HEK293 (cell line): ENCODE results near the gene MICU2.

Experiments
- CTCF ChIA-PET: fragments of 350-600 bp; formaldehyde crosslinking; extraction: SDS; loops from one replicate; lab custom pipeline; 2021; ENCODE audit warnings: antibody characterized with exemption; lab: Yijun Ruan, JAX
- POLR2A ChIA-PET: fragments of 300-600 bp; formaldehyde crosslinking; extraction: SDS; loops from one replicate; lab custom pipeline; 2020; ENCODE audit warnings: antibody characterized with exemption, inconsistent platforms; lab: Yijun Ruan, JAX
- H3K27ac ChIP-seq: fragments of 200-500 bp; sonication (Bioruptor generic); 2 replicates; pipeline ENCODE4 v1.5.1; 2014; ENCODE audit warnings: low read depth, low read length, control low read depth, inconsistent platforms; ENCODE audit errors: extremely low read depth
- H3K36me3 ChIP-seq, 2 experiments: fragments of 200-500 bp in 1 of 2; sonication (Bioruptor generic) in 1 of 2; 1 replicate in 1 of 2; 2 replicates in 1 of 2; pipeline ENCODE4 v1.5.1; 2014 to 2017; ENCODE audit warnings: inconsistent platforms in 2 of 2, low read length in 2 of 2; ENCODE audit not compliant: control insufficient read depth in 2 of 2, insufficient read depth in 1 of 2
- H3K4me1 ChIP-seq: fragments of 200-500 bp; sonication (Bioruptor generic); 2 replicates; pipeline ENCODE4 v1.5.1; 2014; ENCODE audit warnings: mild to moderate bottlenecking, low read length, inconsistent platforms; ENCODE audit not compliant: control insufficient read depth, insufficient read depth
- H3K4me3 ChIP-seq: 2 replicates; pipeline ENCODE4 v1.5.1; 2011; ENCODE audit warnings: low read depth, mild to moderate bottlenecking, control low read depth, low read length, moderate library complexity
- H3K9me3 ChIP-seq: fragments of 200-500 bp; sonication (Bioruptor generic); 2 replicates; pipeline ENCODE4 v1.5.1; 2014; ENCODE audit warnings: low read depth, low read length, inconsistent platforms; ENCODE audit not compliant: control insufficient read depth, insufficient read depth
- KLF1 ChIP-seq: fragments of 450-650 bp; formaldehyde crosslinking; IDR thresholded peaks from 2 replicates; pipeline ENCODE4 v1.5.1; 2016; ENCODE audit warnings: missing biosample characterization, missing genetic modification characterization
- KLF16 ChIP-seq: fragments of 450-650 bp; formaldehyde crosslinking; IDR thresholded peaks from 2 replicates; pipeline ENCODE4 v1.5.1; 2017; ENCODE audit warnings: missing biosample characterization, missing genetic modification characterization
- MEIS1 ChIP-seq: sonication (generic); formaldehyde crosslinking; IDR thresholded peaks from 2 replicates; pipeline ENCODE4 v1.8.1; 2022; ENCODE audit warnings: missing genetic modification reagents, mild to moderate bottlenecking, borderline replicate concordance
- MZF1 ChIP-seq: fragments of 450-650 bp; formaldehyde crosslinking; IDR thresholded peaks from 2 replicates; pipeline ENCODE4 v1.5.1; 2017; ENCODE audit warnings: missing biosample characterization, missing genetic modification characterization, borderline replicate concordance
- SETDB1 ChIP-seq: IDR thresholded peaks from one replicate; pipeline ENCODE4 v1.6.1; 2017; ENCODE audit warnings: mild to moderate bottlenecking, low read length, moderate library complexity, mixed read lengths; ENCODE audit not compliant: insufficient read length
- YY1 ChIP-seq: fragments of 450-650 bp; formaldehyde crosslinking; IDR thresholded peaks from 2 replicates; pipeline ENCODE4 v1.5.1; 2018; ENCODE audit warnings: missing biosample characterization, missing genetic modification characterization
- ZBTB1 ChIP-seq: fragments of 450-650 bp; formaldehyde crosslinking; IDR thresholded peaks from 2 replicates; pipeline ENCODE4 v1.5.1; 2016; ENCODE audit warnings: missing biosample characterization, missing genetic modification characterization
- ZBTB20 ChIP-seq: fragments of 450-650 bp; formaldehyde crosslinking; IDR thresholded peaks from 2 replicates; pipeline ENCODE4 v1.5.1; 2016; ENCODE audit warnings: missing biosample characterization, missing genetic modification characterization
- ZBTB7A ChIP-seq: fragments of 450-650 bp; formaldehyde crosslinking; IDR thresholded peaks from 2 replicates; pipeline ENCODE4 v1.5.1; 2016; ENCODE audit warnings: low read depth, missing biosample characterization, missing genetic modification characterization
- ZNF175 ChIP-seq: fragments of 450-650 bp; formaldehyde crosslinking; IDR thresholded peaks from 2 replicates; pipeline ENCODE4 v1.5.1; 2016; ENCODE audit warnings: missing biosample characterization, missing genetic modification characterization
- ZNF211 ChIP-seq: fragments of 450-650 bp; formaldehyde crosslinking; IDR thresholded peaks from 2 replicates; pipeline ENCODE4 v1.5.1; 2016; ENCODE audit warnings: low read depth, missing biosample characterization, missing genetic modification characterization
- ZNF266 ChIP-seq: fragments of 450-650 bp; formaldehyde crosslinking; IDR thresholded peaks from 2 replicates; pipeline ENCODE4 v1.5.1; 2016; ENCODE audit warnings: missing biosample characterization, missing genetic modification characterization, low read depth
- ZNF404 ChIP-seq: fragments of 450-650 bp; formaldehyde crosslinking; IDR thresholded peaks from 2 replicates; pipeline ENCODE4 v1.5.1; 2017; ENCODE audit warnings: missing biosample characterization, missing genetic modification characterization
- ZNF501 ChIP-seq: fragments of 450-650 bp; formaldehyde crosslinking; IDR thresholded peaks from 2 replicates; pipeline ENCODE4 v1.5.1; 2016; ENCODE audit warnings: missing biosample characterization, missing genetic modification characterization
- ZNF521 ChIP-seq: fragments of 450-650 bp; formaldehyde crosslinking; IDR thresholded peaks from 2 replicates; pipeline ENCODE4 v1.5.1; 2017; ENCODE audit warnings: missing biosample characterization, mild to moderate bottlenecking, missing genetic modification characterization
- ZNF544 ChIP-seq: fragments of 450-650 bp; formaldehyde crosslinking; IDR thresholded peaks from 2 replicates; pipeline ENCODE4 v1.5.0; 2017; ENCODE audit warnings: missing biosample characterization, missing genetic modification characterization
- ZNF571 ChIP-seq: fragments of 450-650 bp; formaldehyde crosslinking; IDR thresholded peaks from 2 replicates; pipeline ENCODE4 v1.5.0; 2017; ENCODE audit warnings: missing biosample characterization, missing genetic modification characterization
- ZNF624 ChIP-seq: fragments of 450-650 bp; formaldehyde crosslinking; IDR thresholded peaks from 2 replicates; pipeline ENCODE4 v1.5.1; 2017; ENCODE audit warnings: missing biosample characterization, missing genetic modification characterization
- ZNF626 ChIP-seq: fragments of 450-650 bp; sonication (Bioruptor Pico); formaldehyde crosslinking; IDR thresholded peaks from 2 replicates; pipeline ENCODE4 v1.5.1; 2018; ENCODE audit warnings: missing biosample characterization, missing genetic modification characterization, inconsistent platforms
- ZNF677 ChIP-seq: fragments of 450-650 bp; IDR thresholded peaks from 2 replicates; pipeline ENCODE4 v1.5.0; 2018; ENCODE audit warnings: missing biosample characterization, mild to moderate bottlenecking, missing genetic modification characterization, moderate library complexity
- ZNF768 ChIP-seq: fragments of 450-650 bp; formaldehyde crosslinking; IDR thresholded peaks from 2 replicates; pipeline ENCODE4 v1.5.1; 2018; ENCODE audit warnings: missing biosample characterization, mild to moderate bottlenecking, missing genetic modification characterization
- TF ChIP-seq, protein P1 (sequence below): fragments of 450-650 bp; formaldehyde crosslinking; IDR thresholded peaks from 2 replicates; pipeline ENCODE4 v1.5.1; 2017; ENCODE audit warnings: missing biosample characterization, missing genetic modification characterization
- TF ChIP-seq, protein P2 (sequence below): fragments of 450-650 bp; formaldehyde crosslinking; IDR thresholded peaks from 2 replicates; pipeline ENCODE4 v1.5.1; 2016; ENCODE audit warnings: missing biosample characterization, missing genetic modification characterization
- TF ChIP-seq, protein P3 (sequence below): fragments of 450-650 bp; formaldehyde crosslinking; IDR thresholded peaks from 2 replicates; pipeline ENCODE4 v1.5.1; 2016; ENCODE audit warnings: missing biosample characterization, missing genetic modification characterization, borderline replicate concordance
- TF ChIP-seq, protein P4 (sequence below): fragments of 450-650 bp; formaldehyde crosslinking; IDR thresholded peaks from 2 replicates; pipeline ENCODE4 v1.5.1; 2017; ENCODE audit warnings: missing biosample characterization, missing genetic modification characterization
- TF ChIP-seq, protein P5 (sequence below): fragments of 450-650 bp; formaldehyde crosslinking; IDR thresholded peaks from 2 replicates; pipeline ENCODE4 v1.5.1; 2016; ENCODE audit warnings: missing biosample characterization, missing genetic modification characterization

The MICU2 gene

DNA sequence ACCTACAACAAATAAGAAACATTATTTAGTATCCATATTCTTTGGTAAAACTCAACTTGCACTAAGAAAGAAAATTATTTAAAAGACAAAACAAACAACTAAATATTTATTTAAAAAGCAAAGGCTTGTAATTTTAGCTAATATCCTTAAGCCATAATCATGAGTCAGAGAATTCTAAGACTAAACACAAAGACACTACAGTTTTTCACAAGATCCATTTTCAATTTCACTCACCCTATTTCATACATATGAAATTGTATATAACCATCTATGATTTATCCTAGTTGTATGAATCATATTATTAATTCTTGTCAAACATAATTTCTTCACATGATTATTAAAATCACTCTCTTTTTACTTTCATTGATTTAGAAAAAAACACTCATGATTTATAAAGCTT is 64.3 kb downstream of the MICU2 start (continued):
- TF ChIP-seq ZNF624 = no peak

DNA sequence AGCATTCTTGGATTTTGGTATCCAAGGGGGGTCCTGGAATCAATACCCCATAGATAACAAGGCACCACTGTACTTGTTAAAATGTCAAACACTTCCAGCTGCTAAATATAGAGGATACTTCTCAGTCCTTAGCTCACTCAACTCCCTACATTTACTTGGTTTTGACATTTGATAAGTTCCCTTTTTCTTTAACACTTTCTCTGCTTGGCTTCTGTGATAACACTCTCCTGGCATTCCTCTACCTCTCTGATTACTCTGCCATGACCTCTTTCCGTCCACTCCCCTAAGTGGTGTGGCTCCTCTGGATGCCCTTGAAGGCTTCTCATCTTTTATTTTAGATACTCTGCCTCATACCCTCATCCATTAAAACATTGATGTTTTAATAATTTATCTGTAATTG is 65.2 kb downstream of the MICU2 start:
- TF ChIP-seq ZBTB1 (tag by site-specific recombination) = no peak
- no peak for TF ChIP-seq ZNF266
- TF ChIP-seq ZBTB20 (tag by site-specific recombination) = no peak
- no peak for TF ChIP-seq ZNF521 (tag by site-specific recombination)
- TF ChIP-seq KLF1 (tag by site-specific recombination) = no peak
- no peak for TF ChIP-seq YY1 (tag by site-specific recombination)
- no peak for TF ChIP-seq ZNF211
- TF ChIP-seq, protein P1, sequence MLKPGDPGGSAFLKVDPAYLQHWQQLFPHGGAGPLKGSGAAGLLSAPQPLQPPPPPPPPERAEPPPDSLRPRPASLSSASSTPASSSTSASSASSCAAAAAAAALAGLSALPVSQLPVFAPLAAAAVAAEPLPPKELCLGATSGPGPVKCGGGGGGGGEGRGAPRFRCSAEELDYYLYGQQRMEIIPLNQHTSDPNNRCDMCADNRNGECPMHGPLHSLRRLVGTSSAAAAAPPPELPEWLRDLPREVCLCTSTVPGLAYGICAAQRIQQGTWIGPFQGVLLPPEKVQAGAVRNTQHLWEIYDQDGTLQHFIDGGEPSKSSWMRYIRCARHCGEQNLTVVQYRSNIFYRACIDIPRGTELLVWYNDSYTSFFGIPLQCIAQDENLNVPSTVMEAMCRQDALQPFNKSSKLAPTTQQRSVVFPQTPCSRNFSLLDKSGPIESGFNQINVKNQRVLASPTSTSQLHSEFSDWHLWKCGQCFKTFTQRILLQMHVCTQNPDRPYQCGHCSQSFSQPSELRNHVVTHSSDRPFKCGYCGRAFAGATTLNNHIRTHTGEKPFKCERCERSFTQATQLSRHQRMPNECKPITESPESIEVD (tag by site-specific recombination) = no peak
- TF ChIP-seq, protein P2, sequence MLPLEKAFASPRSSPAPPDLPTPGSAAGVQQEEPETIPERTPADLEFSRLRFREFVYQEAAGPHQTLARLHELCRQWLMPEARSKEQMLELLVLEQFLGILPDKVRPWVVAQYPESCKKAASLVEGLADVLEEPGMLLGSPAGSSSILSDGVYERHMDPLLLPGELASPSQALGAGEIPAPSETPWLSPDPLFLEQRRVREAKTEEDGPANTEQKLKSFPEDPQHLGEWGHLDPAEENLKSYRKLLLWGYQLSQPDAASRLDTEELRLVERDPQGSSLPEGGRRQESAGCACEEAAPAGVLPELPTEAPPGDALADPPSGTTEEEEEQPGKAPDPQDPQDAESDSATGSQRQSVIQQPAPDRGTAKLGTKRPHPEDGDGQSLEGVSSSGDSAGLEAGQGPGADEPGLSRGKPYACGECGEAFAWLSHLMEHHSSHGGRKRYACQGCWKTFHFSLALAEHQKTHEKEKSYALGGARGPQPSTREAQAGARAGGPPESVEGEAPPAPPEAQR (tag by site-specific recombination) = no peak
- no peaks in the 10 kb centered on the region for H3K4me1 ChIP-seq
- no peak overlapping the region for H3K27ac ChIP-seq
- ChIA-PET CTCF (no interaction called here), POLR2A (no interaction called here)
- H3K4me3 ChIP-seq = no peak overlapping the region
- H3K36me3 ChIP-seq = peaks cover 0 to 3% of the 10 kb centered on the region in 2 experiments; a peak in 1 of 3 replicates
- no peaks in the 10 kb centered on the region for H3K9me3 ChIP-seq

DNA sequence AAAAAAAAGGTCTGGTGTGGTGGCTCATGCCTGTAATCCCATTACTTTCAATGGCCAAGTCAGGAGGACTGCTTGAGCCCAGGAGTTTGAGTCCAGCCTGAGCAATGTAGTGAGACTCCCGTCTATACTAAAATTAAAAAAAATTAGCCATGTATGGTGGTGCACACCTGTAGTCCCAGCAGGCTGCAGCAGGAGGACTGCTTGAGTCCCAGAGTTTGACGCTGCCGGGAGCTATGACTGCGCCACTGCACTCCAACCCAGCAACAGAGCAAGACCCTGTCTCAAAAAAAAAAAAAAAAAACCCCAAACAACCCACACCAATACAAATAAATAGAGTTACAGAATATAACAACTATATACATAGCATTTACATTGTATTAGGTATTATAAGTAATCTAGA is 65.7 kb downstream of the MICU2 start:
- Histone ChIP-seq H3K4me1 (no peaks in the 10 kb centered on the region), H3K4me3 (no peak overlapping the region), H3K36me3 (peaks cover 0 to 3% of the 10 kb centered on the region in 2 experiments; a peak in 1 of 3 replicates), H3K9me3 (no peaks in the 10 kb centered on the region)
- ChIA-PET POLR2A (no interaction called here), CTCF (no interaction called here)
- TF ChIP-seq ZNF677 (tag by site-specific recombination) (no peak), SETDB1 (no peak), ZBTB7A (tag by site-specific recombination) (no peak), KLF16 (no peak), ZNF501 (no peak), ZNF544 (no peak), YY1 (tag by site-specific recombination) (no peak), ZNF404 (no peak), ZNF626 (no peak), MEIS1 (CRISPR knock-in tag) (no peak), ZNF175 (no peak), MZF1 (tag by site-specific recombination) (no peak), ZNF768 (tag by site-specific recombination) (no peak), KLF1 (tag by site-specific recombination) (no peak), ZNF571 (tag by site-specific recombination) (no peak), ZNF624 (no peak)
- TF ChIP-seq, protein P3, sequence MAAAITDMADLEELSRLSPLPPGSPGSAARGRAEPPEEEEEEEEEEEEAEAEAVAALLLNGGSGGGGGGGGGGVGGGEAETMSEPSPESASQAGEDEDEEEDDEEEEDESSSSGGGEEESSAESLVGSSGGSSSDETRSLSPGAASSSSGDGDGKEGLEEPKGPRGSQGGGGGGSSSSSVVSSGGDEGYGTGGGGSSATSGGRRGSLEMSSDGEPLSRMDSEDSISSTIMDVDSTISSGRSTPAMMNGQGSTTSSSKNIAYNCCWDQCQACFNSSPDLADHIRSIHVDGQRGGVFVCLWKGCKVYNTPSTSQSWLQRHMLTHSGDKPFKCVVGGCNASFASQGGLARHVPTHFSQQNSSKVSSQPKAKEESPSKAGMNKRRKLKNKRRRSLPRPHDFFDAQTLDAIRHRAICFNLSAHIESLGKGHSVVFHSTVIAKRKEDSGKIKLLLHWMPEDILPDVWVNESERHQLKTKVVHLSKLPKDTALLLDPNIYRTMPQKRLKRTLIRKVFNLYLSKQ (tag by site-specific recombination) = no peak
- TF ChIP-seq, protein P4, sequence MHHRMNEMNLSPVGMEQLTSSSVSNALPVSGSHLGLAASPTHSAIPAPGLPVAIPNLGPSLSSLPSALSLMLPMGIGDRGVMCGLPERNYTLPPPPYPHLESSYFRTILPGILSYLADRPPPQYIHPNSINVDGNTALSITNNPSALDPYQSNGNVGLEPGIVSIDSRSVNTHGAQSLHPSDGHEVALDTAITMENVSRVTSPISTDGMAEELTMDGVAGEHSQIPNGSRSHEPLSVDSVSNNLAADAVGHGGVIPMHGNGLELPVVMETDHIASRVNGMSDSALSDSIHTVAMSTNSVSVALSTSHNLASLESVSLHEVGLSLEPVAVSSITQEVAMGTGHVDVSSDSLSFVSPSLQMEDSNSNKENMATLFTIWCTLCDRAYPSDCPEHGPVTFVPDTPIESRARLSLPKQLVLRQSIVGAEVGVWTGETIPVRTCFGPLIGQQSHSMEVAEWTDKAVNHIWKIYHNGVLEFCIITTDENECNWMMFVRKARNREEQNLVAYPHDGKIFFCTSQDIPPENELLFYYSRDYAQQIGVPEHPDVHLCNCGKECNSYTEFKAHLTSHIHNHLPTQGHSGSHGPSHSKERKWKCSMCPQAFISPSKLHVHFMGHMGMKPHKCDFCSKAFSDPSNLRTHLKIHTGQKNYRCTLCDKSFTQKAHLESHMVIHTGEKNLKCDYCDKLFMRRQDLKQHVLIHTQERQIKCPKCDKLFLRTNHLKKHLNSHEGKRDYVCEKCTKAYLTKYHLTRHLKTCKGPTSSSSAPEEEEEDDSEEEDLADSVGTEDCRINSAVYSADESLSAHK (tag by site-specific recombination) = no peak
- TF ChIP-seq, protein P5, sequence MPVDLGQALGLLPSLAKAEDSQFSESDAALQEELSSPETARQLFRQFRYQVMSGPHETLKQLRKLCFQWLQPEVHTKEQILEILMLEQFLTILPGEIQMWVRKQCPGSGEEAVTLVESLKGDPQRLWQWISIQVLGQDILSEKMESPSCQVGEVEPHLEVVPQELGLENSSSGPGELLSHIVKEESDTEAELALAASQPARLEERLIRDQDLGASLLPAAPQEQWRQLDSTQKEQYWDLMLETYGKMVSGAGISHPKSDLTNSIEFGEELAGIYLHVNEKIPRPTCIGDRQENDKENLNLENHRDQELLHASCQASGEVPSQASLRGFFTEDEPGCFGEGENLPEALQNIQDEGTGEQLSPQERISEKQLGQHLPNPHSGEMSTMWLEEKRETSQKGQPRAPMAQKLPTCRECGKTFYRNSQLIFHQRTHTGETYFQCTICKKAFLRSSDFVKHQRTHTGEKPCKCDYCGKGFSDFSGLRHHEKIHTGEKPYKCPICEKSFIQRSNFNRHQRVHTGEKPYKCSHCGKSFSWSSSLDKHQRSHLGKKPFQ (tag by site-specific recombination) = no peak
- TF ChIP-seq, all 188 proteins: peak for 0
- no peak overlapping the region for H3K27ac ChIP-seq
